Body of pancreas (tissue), 4 donors: Measurements from ENCODE around the gene GSK3B. TPM values are rescaled to one million over a fixed set of nuclear protein-coding genes. Genes with fewer than 3 reads are reported as not detected.
A peak's percentile ranks its signal among the peaks of the same experiment; 100 is the strongest.

ENCODE experiments used
- ATAC-seq: fragments of 150-250 bp; one replicate; pipeline ENCODE4 v1.9.1; 2016
- DNase-seq, 4 donors: peaks; one replicate each; pipeline ENCODE4 v3.0.0-alpha.2; 2019
- H3K27ac ChIP-seq, 4 donors: fragments of 200-600 bp; sonication (generic); 1 replicate in 3 of 4; 2 replicates in 1 of 4; pipeline versions ENCODE4 v1.5.1 to v1.6.1; 2016 to 2019; ENCODE audit warnings: mild to moderate bottlenecking in 1 of 4, mixed read lengths in 1 of 4, moderate library complexity in 1 of 4
- H3K27me3 ChIP-seq, 2 donors: fragments of 200-600 bp; sonication (generic); one replicate each; pipeline ENCODE4 v1.6.0; 2016; ENCODE audit warnings: mild to moderate bottlenecking in 1 of 2
- H3K36me3 ChIP-seq, 2 donors: fragments of 200-600 bp; sonication (generic); replicated peaks in 1 of 2; 2 replicates each; pipeline ENCODE4 v1.5.1; 2016; ENCODE audit warnings: low read depth in 2 of 2; ENCODE audit not compliant: insufficient read depth in 1 of 2
- H3K4me1 ChIP-seq: fragments of 200-600 bp; sonication (generic); one replicate; pipeline ENCODE4 v1.6.0; 2016
- H3K4me3 ChIP-seq, 2 donors: fragments of 200-600 bp; sonication (generic); 1 replicate in 1 of 2; 2 replicates in 1 of 2; pipeline ENCODE4 v1.5.1; 2016 to 2019
- H3K9me3 ChIP-seq, 3 donors: fragments of 200-600 bp; sonication (generic); 1 replicate in 2 of 3; 2 replicates in 1 of 3; pipeline ENCODE4 v1.5.1; 2016
- CTCF ChIP-seq, 7 experiments: fragments of 450-650 bp in 4 of 7; fragments of 200-600 bp in 3 of 7; sonication (generic) in 3 of 7; IDR thresholded peaks; one replicate each; pipeline ENCODE4 v1.5.1; 2016 to 2019; ENCODE audit warnings: antibody characterized with exemption in 7 of 7
- POLR2A ChIP-seq, 3 donors: fragments of 450-650 bp; IDR thresholded peaks; one replicate each; pipeline ENCODE4 v1.6.1; 2016; ENCODE audit warnings: antibody characterized with exemption in 3 of 3, mild to moderate bottlenecking in 2 of 3
- WGBS, 2 donors: methylation state at CpG; one replicate each; pipeline ENCODE4 v1.1.5; 2017; 5-methylcytosine and 5-hydroxymethylcytosine counted together
- intact Hi-C: fragments of 100-400 bp; cut with DNase I; formaldehyde crosslinking; loops from one replicate; pipeline ENCODE4 v1.15.1; 2023
- total RNA-seq, 2 donors: library from RNA; depleted of rRNA; stranded (reverse); fragments of >200 nt; gene quantifications; one replicate each; pipeline ENCODE4 v1.1.0, GENCODE V29; 2016

Gene GSK3B
- total RNA-seq, 2 donors from 2014 or later, result 15.0 to 18.8 TPM

GRCh38 chr3:119809249-119810017 is 284.8 kb downstream of the GSK3B start:
- Histone ChIP-seq H3K27ac (no peak overlapping the region), H3K9me3 (no peaks in the 10 kb centered on the region), H3K36me3 (no peaks in the 10 kb centered on the region), H3K4me1 (peaks cover 10% of the 10 kb centered on the region), H3K4me3 (peak overlapping the region; percentile 25 to 38), H3K27me3 (no peaks in the 10 kb centered on the region)
- TF ChIP-seq POLR2A (IDR thresholded peaks at IDR 0.05) (no peak), CTCF (IDR thresholded peaks at IDR 0.05) (no peak)
- 39 to 42% methylated on average over 15 to 31 of the region's 31 CpGs for WGBS, 2 donors
- intact Hi-C loops, result no loop called here
- ATAC-seq, result no peak
- DNase-seq, result no peak

GRCh38 chr3:119808843-119809242 is 285.4 kb downstream of the GSK3B start:
- Histone ChIP-seq H3K36me3 (no peaks in the 10 kb centered on the region), H3K9me3 (no peaks in the 10 kb centered on the region), H3K4me1 (peaks cover 10% of the 10 kb centered on the region), H3K27me3 (no peaks in the 10 kb centered on the region), H3K27ac (no peak overlapping the region), H3K4me3 (no peak overlapping the region)
- TF ChIP-seq POLR2A (IDR thresholded peaks at IDR 0.05) (no peak), CTCF (IDR thresholded peaks at IDR 0.05) (no peak)
- intact Hi-C loops, result no loop called here
- no peak for DNase-seq
- ATAC-seq, result no peak
- WGBS, 2 donors, result 88 to 93% methylated on average over 6 of the region's 6 CpGs

GRCh38 chr3:119808244-119808643 is 286.0 kb downstream of the GSK3B start:
- TF ChIP-seq POLR2A (IDR thresholded peaks at IDR 0.05), result no peak
- no peak for TF ChIP-seq CTCF (IDR thresholded peaks at IDR 0.05)
- peaks cover 10% of the 10 kb centered on the region for H3K4me1 ChIP-seq
- DNase-seq (no peak), ATAC-seq (no peak)
- H3K9me3 ChIP-seq, result no peaks in the 10 kb centered on the region
- no peak overlapping the region for H3K27ac ChIP-seq
- H3K4me3 ChIP-seq, result no peak overlapping the region
- WGBS, 2 donors, result 94 to 95% methylated on average over 3 to 4 of the region's 4 CpGs
- no peaks in the 10 kb centered on the region for H3K36me3 ChIP-seq
- intact Hi-C loops, result no loop called here
- no peaks in the 10 kb centered on the region for H3K27me3 ChIP-seq

- Histone ChIP-seq H3K27me3 (no peaks in the 10 kb centered on the region), H3K4me1 (no peaks in the 10 kb centered on the region), H3K36me3 (no peaks in the 10 kb centered on the region), H3K9me3 (no peaks in the 10 kb centered on the region), H3K27ac (no peak overlapping the region), H3K4me3 (no peak overlapping the region)
- no peak for ATAC-seq
- WGBS, 2 donors, result 62 to 67% methylated on average over 4 of the region's 4 CpGs
- no peak for DNase-seq
- intact Hi-C loops, result no loop called here
- TF ChIP-seq POLR2A (IDR thresholded peaks at IDR 0.05), result no peak
- TF ChIP-seq CTCF (IDR thresholded peaks at IDR 0.05), result no peak
Measured at GRCh38 chr3:119800844-119801243, 293.4 kb downstream of the GSK3B start.

GRCh38 chr3:119796785-119797184 is 297.5 kb downstream of the GSK3B start:
- Histone ChIP-seq H3K9me3 (no peaks in the 10 kb centered on the region), H3K27ac (no peak overlapping the region), H3K4me1 (no peaks in the 10 kb centered on the region), H3K27me3 (no peaks in the 10 kb centered on the region), H3K36me3 (no peaks in the 10 kb centered on the region), H3K4me3 (no peak overlapping the region)
- ATAC-seq (no peak), DNase-seq (no peak)
- TF ChIP-seq POLR2A (IDR thresholded peaks at IDR 0.05) (no peak), CTCF (IDR thresholded peaks at IDR 0.05) (no peak)
- WGBS, 2 donors, result 69 to 90% methylated on average over 2 of the region's 2 CpGs
- intact Hi-C loops, result no loop called here
